Smooth muscle cell of the umbilical artery (primary cell): Measurements from ENCODE around the gene RUNX1. TPM values are rescaled to one million over a fixed set of nuclear protein-coding genes. Genes with fewer than 3 reads are reported as not detected.

Experiments
- total RNA-seq: library from RNA; depleted of rRNA; stranded (reverse); fragments of >200 nt; gene quantifications from 2 replicates; pipeline ENCODE4 v1.2.3, GENCODE V29; 2014

The RUNX1 gene
- 49.0 and 54.0 TPM in 2 replicates for total RNA-seq

GRCh38 chr21:35048706-35049617, at the start of gene RUNX1:
Gene RUNX1 (minus strand): TSS chr21:35049302.

